OCI-LY3 (cell line): ENCODE data around the gene SOX18.

ENCODE experiments used
- H2AFZ ChIP-seq: fragments of 200-600, 300-600 bp; shearing (Covaris generic); 2 replicates; pipeline ENCODE4 v1.6.0; 2014; ENCODE audit warnings: antibody characterized with exemption, low read depth, low read length
- H3K27ac ChIP-seq: fragments of 200-600, 300-600 bp; sonication (generic); 2 replicates; pipeline ENCODE4 v1.5.1; 2014; ENCODE audit warnings: mild to moderate bottlenecking, low read length, moderate library complexity, mixed read lengths
- H3K27me3 ChIP-seq: fragments of 200-600, 300-600 bp; sonication (generic); 2 replicates; pipeline ENCODE4 v1.6.1; 2014; ENCODE audit warnings: low read depth, low read length, mixed read lengths
- H3K36me3 ChIP-seq: fragments of 200-600, 300-600 bp; sonication (generic); replicated peaks from 2 replicates; pipeline ENCODE3; 2014; ENCODE audit warnings: low read depth, low read length, mixed read lengths
- H3K4me1 ChIP-seq: fragments of 300-600, 200-600 bp; sonication (generic); 2 replicates; pipeline ENCODE4 v1.6.1; 2014; ENCODE audit warnings: low read length, mixed read lengths
- H3K4me2 ChIP-seq: fragments of 200-600, 300-600 bp; sonication (generic); 2 replicates; pipeline ENCODE4 v1.6.1; 2014; ENCODE audit warnings: low read length, mixed read lengths
- H3K4me3 ChIP-seq: fragments of 300-600, 200-600 bp; sonication (generic); 2 replicates; pipeline ENCODE4 v1.5.1; 2014; ENCODE audit warnings: antibody characterized with exemption, mild to moderate bottlenecking, low read length, moderate library complexity
- H3K79me2 ChIP-seq: fragments of 300-600, 200-600 bp; shearing (Covaris generic); 2 replicates; pipeline ENCODE4 v1.6.1; 2014; ENCODE audit warnings: mild to moderate bottlenecking, low read length, mixed read lengths
- H3K9ac ChIP-seq: fragments of 300-600, 200-600 bp; shearing (Covaris generic); 2 replicates; pipeline ENCODE4 v1.6.0; 2014; ENCODE audit warnings: mild to moderate bottlenecking, low read length, moderate library complexity
- H3K9me3 ChIP-seq: fragments of 200-600, 300-600 bp; shearing (Covaris generic); 2 replicates; pipeline ENCODE4 v1.6.1; 2014; ENCODE audit warnings: low read length, mixed read lengths; ENCODE audit not compliant: insufficient read depth
- H4K20me1 ChIP-seq: fragments of 200-600, 300-600 bp; sonication (generic); 2 replicates; pipeline ENCODE4 v1.6.1; 2016; ENCODE audit warnings: low read length, mixed read lengths; ENCODE audit not compliant: insufficient read depth
- CTCF ChIP-seq: fragments of 200-600, 300-600 bp; sonication (generic); IDR thresholded peaks from 2 replicates; pipeline ENCODE4 v1.5.1; 2014; ENCODE audit warnings: antibody characterized with exemption, low read length, low read depth
- EZH2phosphoT487 ChIP-seq: fragments of 200-600 bp; shearing (Covaris generic); IDR thresholded peaks from 2 replicates; pipeline ENCODE4 v1.6.1; 2018; ENCODE audit warnings: antibody characterized with exemption, mixed run types, low read depth

The SOX18 gene

DNA sequence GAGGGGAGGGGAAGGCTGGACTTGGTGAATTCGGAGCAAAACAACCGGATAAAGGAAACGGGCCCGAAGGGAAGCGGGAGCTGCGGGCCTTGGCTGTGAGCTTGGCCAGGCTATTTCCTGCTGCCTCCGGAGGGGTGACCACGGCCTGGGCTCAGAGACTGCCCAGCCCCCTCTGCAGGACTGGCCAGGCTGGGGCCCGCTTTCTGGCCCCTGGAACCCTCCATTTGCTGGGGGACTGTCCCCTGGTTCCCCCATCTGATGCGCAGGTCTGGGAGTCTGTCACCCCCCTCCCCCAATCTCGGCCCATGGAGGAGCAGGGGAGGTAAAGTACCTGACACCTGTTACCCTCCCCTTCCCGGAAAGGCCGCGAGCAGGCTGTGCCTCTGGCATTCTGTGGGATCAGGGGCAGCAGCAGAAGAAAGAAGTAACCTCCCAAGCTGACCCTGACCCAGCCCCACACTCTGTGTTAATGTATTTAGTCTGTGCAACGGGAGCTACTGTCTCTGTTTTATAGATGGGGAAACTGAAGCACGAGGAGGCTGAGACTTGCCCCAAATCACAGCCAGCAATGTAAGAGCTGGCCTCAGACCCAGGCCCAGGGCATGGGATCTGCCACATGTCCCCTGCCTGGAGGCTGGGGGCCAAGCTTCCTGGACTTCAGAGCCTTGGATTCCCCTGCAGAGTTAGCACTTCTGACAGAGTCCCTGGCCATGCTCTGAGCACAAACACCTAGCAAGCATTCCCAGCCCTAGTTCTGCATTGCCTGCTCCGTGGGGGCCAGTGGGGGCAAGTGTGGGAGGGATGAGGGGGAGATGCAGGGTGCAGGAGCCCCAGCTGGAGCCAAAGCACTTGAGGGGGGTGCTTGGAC, 9.9 kb downstream of the SOX18 start:
- Histone ChIP-seq H3K79me2 (no peaks in the 10 kb centered on the region), H3K27me3 (no peaks in the 10 kb centered on the region; the same call in 1 of the 2 replicates), H3K36me3 (no peaks in the 10 kb centered on the region), H3K4me2 (peak overlapping the region; percentile 93), H3K27ac (peak overlapping the region; percentile 19; the same call in 1 of the 2 replicates), H3K4me1 (peaks cover 53% of the 10 kb centered on the region), H4K20me1 (no peaks in the 10 kb centered on the region), H3K9me3 (no peaks in the 10 kb centered on the region), H3K4me3 (peak overlapping the region; percentile 83), H3K9ac (peak overlapping the region; percentile 74), H2AFZ (0 out of 2 replicates have a peak overlapping the region, but pooled peaks have one; percentile 2)
- TF ChIP-seq CTCF (no peak), EZH2phosphoT487 (no peak)

GRCh38 chr20:64038565-64039292, 10.7 kb downstream of the SOX18 start:
- Histone ChIP-seq H3K36me3 (no peaks in the 10 kb centered on the region), H2AFZ (peak overlapping the region; percentile 49; the same call in 1 of the 2 replicates), H3K27me3 (no peaks in the 10 kb centered on the region), H3K4me2 (peak overlapping the region; percentile 93), H3K9ac (peak overlapping the region; percentile 74), H4K20me1 (no peaks in the 10 kb centered on the region), H3K4me1 (peaks cover 53% of the 10 kb centered on the region), H3K79me2 (no peaks in the 10 kb centered on the region), H3K4me3 (peak overlapping the region; percentile 83), H3K9me3 (no peaks in the 10 kb centered on the region), H3K27ac (peak overlapping the region; percentile 67)
- TF ChIP-seq CTCF (peak; percentile 50), EZH2phosphoT487 (no peak)

GRCh38 chr20:64038224-64038564, 11.2 kb downstream of the SOX18 start:
- Histone ChIP-seq H3K4me1 (peaks cover 53% of the 10 kb centered on the region), H3K4me3 (peak overlapping the region; percentile 83), H3K9ac (peak overlapping the region; percentile 74; the same call in 1 of the 2 replicates), H3K9me3 (no peaks in the 10 kb centered on the region), H3K27me3 (no peaks in the 10 kb centered on the region), H2AFZ (no peak overlapping the region), H3K36me3 (no peaks in the 10 kb centered on the region), H4K20me1 (no peaks in the 10 kb centered on the region), H3K27ac (no peak overlapping the region), H3K4me2 (peak overlapping the region; percentile 93), H3K79me2 (no peaks in the 10 kb centered on the region)
- TF ChIP-seq CTCF: no peak
- TF ChIP-seq EZH2phosphoT487: no peak
